ENCODE results near the gene ACADSB. TPM values are rescaled to one million over a fixed set of nuclear protein-coding genes. Genes with fewer than 3 reads are reported as not detected.

The ACADSB gene
- total RNA-seq, 1 experiment from 2014 or later: 25.3 TPM

GRCh38 chr10:122990278-122990677, 18.5 kb upstream of the ACADSB start:
- CTCF ChIA-PET: no interaction called here
- Histone ChIP-seq H3K9me3 (no peaks in the 10 kb centered on the region), H3K4me3 (ENCODE audit: low read depth, low read length) (no peak overlapping the region), H3K27me3 (replicated peaks; ENCODE audit: control insufficient read depth, insufficient read depth, low read length) (no peaks in the 10 kb centered on the region), H3K36me3 (ENCODE audit: control insufficient read depth, insufficient read depth, low read length) (no peaks in the 10 kb centered on the region), H3K4me1 (no peaks in the 10 kb centered on the region)
- Mint-ChIP-seq H3K4me3 (ENCODE audit: unreplicated experiment) (no peak overlapping the region), H3K27ac (ENCODE audit: unreplicated experiment) (no peak overlapping the region), H3K36me3 (ENCODE audit: insufficient read depth, unreplicated experiment) (peaks cover 9% of the 10 kb centered on the region), H3K4me1 (ENCODE audit: low read depth, unreplicated experiment) (no peaks in the 10 kb centered on the region), H3K27me3 (ENCODE audit: insufficient read depth, unreplicated experiment) (no peaks in the 10 kb centered on the region), H3K9me3 (ENCODE audit: unreplicated experiment) (no peaks in the 10 kb centered on the region)
- no TSS peak for BruUV-seq (replicated peaks)
- intact Hi-C loops (cut with micrococcal nuclease; ENCODE audit: unreplicated experiment): no loop called here
- no peak for TF ChIP-seq CTCF (IDR thresholded peaks at IDR 0.05; ENCODE audit: insufficient read depth in 1 of 2, low read depth in 1 of 2, low read length in 1 of 2, severe bottlenecking in 1 of 2, unreplicated experiment in 1 of 2)
- DNase-seq: no peak
- POLR2A ChIA-PET: no interaction called here

- Histone ChIP-seq H3K36me3 (ENCODE audit: control insufficient read depth, insufficient read depth, low read length) (no peaks in the 10 kb centered on the region), H3K27me3 (replicated peaks; ENCODE audit: control insufficient read depth, insufficient read depth, low read length) (no peaks in the 10 kb centered on the region), H3K4me3 (ENCODE audit: low read depth, low read length) (no peak overlapping the region), H3K4me1 (no peaks in the 10 kb centered on the region), H3K9me3 (no peaks in the 10 kb centered on the region)
- no peaks in the 10 kb centered on the region for H3K27me3 Mint-ChIP-seq (ENCODE audit: insufficient read depth, unreplicated experiment)
- no peaks in the 10 kb centered on the region for H3K9me3 Mint-ChIP-seq (ENCODE audit: unreplicated experiment)
- intact Hi-C loops (cut with micrococcal nuclease; ENCODE audit: unreplicated experiment): no loop called here
- H3K4me3 Mint-ChIP-seq (ENCODE audit: unreplicated experiment): no peak overlapping the region
- ChIA-PET POLR2A (no interaction called here), CTCF (no interaction called here)
- no peak overlapping the region for H3K27ac Mint-ChIP-seq (ENCODE audit: unreplicated experiment)
- BruUV-seq (replicated peaks): no TSS peak
- no peak for DNase-seq
- H3K4me1 Mint-ChIP-seq (ENCODE audit: low read depth, unreplicated experiment): no peaks in the 10 kb centered on the region
- H3K36me3 Mint-ChIP-seq (ENCODE audit: insufficient read depth, unreplicated experiment): peaks cover 12% of the 10 kb centered on the region
- TF ChIP-seq CTCF (IDR thresholded peaks at IDR 0.05; ENCODE audit: insufficient read depth in 1 of 2, low read depth in 1 of 2, low read length in 1 of 2, severe bottlenecking in 1 of 2, unreplicated experiment in 1 of 2): no peak
Measured at GRCh38 chr10:122992031-122992585, 16.7 kb upstream of the ACADSB start.

DNA sequence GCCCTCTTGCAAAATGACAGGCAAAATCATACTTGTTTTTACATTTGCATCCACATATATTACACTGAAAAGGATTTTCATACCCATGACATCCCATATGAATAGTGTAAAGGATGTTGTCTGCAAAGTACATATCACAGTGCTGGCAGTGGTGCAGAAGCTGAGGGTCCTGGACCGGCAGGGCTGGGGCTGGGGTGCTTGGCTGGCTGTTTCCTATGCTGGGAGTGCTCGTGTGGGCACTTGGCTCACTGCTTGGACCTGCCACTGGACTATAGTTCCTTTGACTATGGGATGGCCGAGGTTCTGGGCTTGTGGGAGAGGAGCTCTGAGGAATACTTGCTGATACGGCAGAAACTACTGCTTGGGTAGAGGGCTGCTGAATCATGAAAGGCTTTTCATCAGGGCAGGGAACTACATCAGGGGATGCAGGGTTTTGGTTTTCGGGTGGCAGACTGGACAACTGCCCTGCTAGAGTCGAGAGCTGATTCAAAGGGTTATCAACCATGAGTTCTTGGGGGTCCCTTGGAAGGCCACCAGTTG, 14.9 kb upstream of the ACADSB start:
- Mint-ChIP-seq H3K27me3 (ENCODE audit: insufficient read depth, unreplicated experiment) (no peaks in the 10 kb centered on the region), H3K9me3 (ENCODE audit: unreplicated experiment) (no peaks in the 10 kb centered on the region), H3K36me3 (ENCODE audit: insufficient read depth, unreplicated experiment) (peaks cover 12% of the 10 kb centered on the region), H3K4me3 (ENCODE audit: unreplicated experiment) (no peak overlapping the region), H3K27ac (ENCODE audit: unreplicated experiment) (no peak overlapping the region), H3K4me1 (ENCODE audit: low read depth, unreplicated experiment) (no peaks in the 10 kb centered on the region)
- POLR2A ChIA-PET: no interaction called here
- Histone ChIP-seq H3K27me3 (replicated peaks; ENCODE audit: control insufficient read depth, insufficient read depth, low read length) (no peaks in the 10 kb centered on the region), H3K4me3 (ENCODE audit: low read depth, low read length) (no peak overlapping the region), H3K36me3 (ENCODE audit: control insufficient read depth, insufficient read depth, low read length) (no peaks in the 10 kb centered on the region), H3K9me3 (no peaks in the 10 kb centered on the region), H3K4me1 (no peaks in the 10 kb centered on the region)
- intact Hi-C loops (cut with micrococcal nuclease; ENCODE audit: unreplicated experiment): no loop called here
- CTCF ChIA-PET: no interaction called here
- no peak for DNase-seq
- TF ChIP-seq CTCF (IDR thresholded peaks at IDR 0.05; ENCODE audit: insufficient read depth in 1 of 2, low read depth in 1 of 2, low read length in 1 of 2, severe bottlenecking in 1 of 2, unreplicated experiment in 1 of 2): no peak
- no TSS peak for BruUV-seq (replicated peaks)
